ENCODE data around the gene MXD1. TPM values are rescaled to one million over a fixed set of nuclear protein-coding genes. Genes with fewer than 3 reads are reported as not detected.

Gene MXD1
- total RNA-seq, 2 donors from 2014 or later, result 57.8 to 200 TPM

GRCh38 chr2:69946351-69947324, 31.7 kb downstream of the MXD1 start:
- Histone ChIP-seq H3K27me3 (no peaks in the 10 kb centered on the region), H3K36me3 (no peaks in the 10 kb centered on the region), H3K4me3 (no peak overlapping the region), H3K4me1 (peaks cover 5% of the 10 kb centered on the region), H3K9ac (ENCODE audit: low read depth in 2 of 2, low read length in 2 of 2) (no peak overlapping the region), H3K9me3 (no peaks in the 10 kb centered on the region), H3K27ac (peak overlapping the region; percentile 34)
- no peak for TF ChIP-seq CTCF (IDR thresholded peaks at IDR 0.05)
- DNase-seq, result no peak
- intact Hi-C loops (cut with DNase I), result no loop called here

- no peak for DNase-seq
- intact Hi-C loops (cut with DNase I), result no loop called here
- Histone ChIP-seq H3K9ac (ENCODE audit: low read depth in 2 of 2, low read length in 2 of 2) (no peak overlapping the region), H3K27ac (peak overlapping the region; percentile 34), H3K4me1 (peaks cover 5% of the 10 kb centered on the region), H3K4me3 (no peak overlapping the region), H3K9me3 (no peaks in the 10 kb centered on the region), H3K36me3 (no peaks in the 10 kb centered on the region), H3K27me3 (no peaks in the 10 kb centered on the region)
- no peak for TF ChIP-seq CTCF (IDR thresholded peaks at IDR 0.05)
Observed at GRCh38 chr2:69947325-69947931, 32.5 kb downstream of the MXD1 start.

GRCh38 chr2:69948032-69948962, 33.4 kb downstream of the MXD1 start:
- intact Hi-C loops (cut with DNase I), result no loop called here
- H3K27ac ChIP-seq, result no peak overlapping the region
- H3K27me3 ChIP-seq, result no peaks in the 10 kb centered on the region
- no peaks in the 10 kb centered on the region for H3K9me3 ChIP-seq
- no peak for DNase-seq
- no peak for TF ChIP-seq CTCF (IDR thresholded peaks at IDR 0.05)
- H3K9ac ChIP-seq (ENCODE audit: low read depth in 2 of 2, low read length in 2 of 2), result no peak overlapping the region
- H3K4me3 ChIP-seq, result no peak overlapping the region
- no peaks in the 10 kb centered on the region for H3K36me3 ChIP-seq
- H3K4me1 ChIP-seq, result peaks cover 5% of the 10 kb centered on the region

GRCh38 chr2:69948963-69949645, 34.2 kb downstream of the MXD1 start:
- H3K9me3 ChIP-seq, result no peaks in the 10 kb centered on the region
- intact Hi-C loops (cut with DNase I), result no loop called here
- H3K36me3 ChIP-seq, result no peaks in the 10 kb centered on the region
- H3K27me3 ChIP-seq, result no peaks in the 10 kb centered on the region
- H3K4me3 ChIP-seq, result no peak overlapping the region
- no peak for DNase-seq
- no peak for TF ChIP-seq CTCF (IDR thresholded peaks at IDR 0.05)
- peaks cover 5% of the 10 kb centered on the region for H3K4me1 ChIP-seq
- no peak overlapping the region for H3K27ac ChIP-seq
- H3K9ac ChIP-seq (ENCODE audit: low read depth in 2 of 2, low read length in 2 of 2), result no peak overlapping the region
